Ectodermal cell (in vitro differentiated cells): ENCODE results near the gene PAOX.
"Not testable (repeated sequence)": the region's sequence is repeated elsewhere in the genome, so short reads cannot be mapped to it uniquely, and the experiment has no call there.

ENCODE experiments used
- H3K27ac ChIP-seq: 2 replicates; pipeline ENCODE4 v1.7.0; 2013; ENCODE audit warnings: mild to moderate bottlenecking, low read depth, low read length; ENCODE audit not compliant: insufficient read depth, poor library complexity, severe bottlenecking
- H3K27me3 ChIP-seq: 2 replicates; pipeline ENCODE4 v1.7.0; 2013; ENCODE audit warnings: mild to moderate bottlenecking, low read length; ENCODE audit not compliant: insufficient read depth, control insufficient read depth, poor library complexity, severe bottlenecking
- H3K36me3 ChIP-seq: one replicate; pipeline ENCODE4 v1.7.0; 2013; ENCODE audit warnings: low read length; ENCODE audit not compliant: control insufficient read depth, insufficient read depth
- H3K4me1 ChIP-seq: one replicate; pipeline ENCODE4 v1.7.0; 2013; ENCODE audit warnings: low read length; ENCODE audit not compliant: control insufficient read depth, insufficient read depth
- H3K4me3 ChIP-seq: 2 replicates; pipeline ENCODE4 v1.7.0; 2013; ENCODE audit warnings: low read depth, low read length, control low read depth; ENCODE audit not compliant: insufficient read depth
- H3K9me3 ChIP-seq: 2 replicates; pipeline ENCODE4 v1.7.0; 2013; ENCODE audit warnings: mild to moderate bottlenecking, low read length, moderate library complexity; ENCODE audit not compliant: control insufficient read depth
- WGBS, 2 experiments: methylation state at CpG; one replicate each; pipeline ENCODE4 v1.1.7; 2013; ENCODE audit warnings: missing lambda C conversion rate in 2 of 2; 5-methylcytosine and 5-hydroxymethylcytosine counted together

PAOX gene

GRCh38 chr10:133421336-133422222 is 42.5 kb downstream of the PAOX start:
- Histone ChIP-seq H3K4me3 (no peak overlapping the region), H3K9me3 (no peaks in the 10 kb centered on the region)
- WGBS, 2 experiments: 86 to 91% methylated on average over 16 to 17 of the region's 17 CpGs

GRCh38 chr10:133422223-133422806 is 43.3 kb downstream of the PAOX start:
- Histone ChIP-seq H3K4me1 (no peaks in the 10 kb centered on the region), H3K36me3 (peaks cover 7% of the 10 kb centered on the region), H3K27me3 (peaks cover 21% of the 10 kb centered on the region), H3K4me3 (no peak overlapping the region), H3K9me3 (no peaks in the 10 kb centered on the region), H3K27ac (no peak overlapping the region)
- 85% methylated on average over 16 of the region's 16 CpGs for WGBS, 2 experiments

More at GRCh38 chr10:133421336-133422222, 42.5 kb downstream of the PAOX start:
- peaks cover 7% of the 10 kb centered on the region for H3K36me3 ChIP-seq
- no peak overlapping the region for H3K27ac ChIP-seq
- no peaks in the 10 kb centered on the region for H3K4me1 ChIP-seq
- H3K27me3 ChIP-seq: peaks cover 21% of the 10 kb centered on the region

- H3K36me3 ChIP-seq: peaks cover 6% of the 10 kb centered on the region
- peaks cover 21% of the 10 kb centered on the region for H3K27me3 ChIP-seq
- 26 to 27% methylated on average over 88 of the region's 88 CpGs for WGBS, 2 experiments
- no peaks in the 10 kb centered on the region for H3K4me1 ChIP-seq
- no peaks in the 10 kb centered on the region for H3K9me3 ChIP-seq
- H3K27ac ChIP-seq: no peak overlapping the region
- H3K4me3 ChIP-seq: peak overlapping the region; percentile 10
These were observed 44.0 kb downstream of the PAOX start for GRCh38 chr10:133422807-133423771.

DNA sequence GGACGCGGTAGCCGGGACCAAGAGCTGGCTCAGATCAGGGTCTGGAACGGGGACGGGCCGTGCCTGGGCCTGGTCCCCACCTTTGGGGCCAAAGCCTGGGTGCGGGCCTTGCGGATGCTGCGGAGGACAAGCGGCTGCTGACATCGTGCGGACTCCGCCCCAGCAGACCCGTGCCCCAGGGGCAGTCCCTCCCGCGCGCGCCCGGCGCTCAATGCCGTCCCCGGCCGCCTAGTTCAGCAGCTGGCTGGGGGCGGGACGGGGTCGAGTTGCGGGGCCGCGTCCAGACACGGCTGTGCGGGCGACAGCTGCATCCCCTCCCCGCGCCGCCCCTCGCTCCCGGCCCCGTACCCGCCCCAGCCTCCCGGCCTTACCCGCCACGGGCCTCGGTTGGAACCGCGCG is 45.0 kb downstream of the PAOX start:
- 0 to 5% methylated on average over 2 to 12 of the region's 46 CpGs for WGBS, 2 experiments

DNA sequence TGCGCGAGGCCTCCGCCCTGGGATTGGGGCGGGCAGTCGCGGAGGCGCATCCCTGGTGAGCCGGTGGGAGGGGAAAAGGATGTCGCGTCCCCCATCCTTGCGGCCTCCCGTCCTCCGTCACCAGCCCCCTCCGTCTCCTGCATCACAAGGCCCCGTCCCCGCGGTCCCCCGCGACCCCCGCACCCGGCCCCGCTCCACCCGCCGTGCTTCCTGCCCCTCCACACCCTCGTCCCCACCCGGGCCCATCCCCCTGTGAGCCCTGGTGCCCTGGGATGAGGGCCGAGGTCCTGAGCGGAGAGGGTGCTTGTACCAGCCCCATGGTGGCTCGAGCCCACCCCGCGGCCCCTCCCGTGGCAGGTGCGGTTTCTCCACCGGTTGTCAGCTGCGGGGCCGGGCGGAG is 45.5 kb downstream of the PAOX start, which contains the start of gene SPRN:
Gene SPRN, minus strand, starts transcription at position 25 of the 400 bp plus-strand sequence. CDS start 944 bp downstream, outside the sequence.
- WGBS, 2 experiments: 53 to 65% methylated on average over 9 to 13 of the region's 37 CpGs
- Histone ChIP-seq H3K4me3 (peak within 1 kb of the TSS; percentile 10), H3K27me3 (peaks cover 21% of the 10 kb centered on the region)
- not testable (repeated sequence) for H3K9me3 ChIP-seq, H3K36me3 ChIP-seq, H3K27ac ChIP-seq, H3K4me1 ChIP-seq

More for the DNA sequence above, 45.0 kb downstream of the PAOX start:
- H3K4me1 ChIP-seq, H3K9me3 ChIP-seq, H3K27ac ChIP-seq, H3K4me3 ChIP-seq, H3K36me3 ChIP-seq: not testable (repeated sequence)
- H3K27me3 ChIP-seq: peaks cover 21% of the 10 kb centered on the region

- not testable (repeated sequence) for H3K36me3 ChIP-seq, H3K4me3 ChIP-seq, H3K27ac ChIP-seq, H3K4me1 ChIP-seq, H3K27me3 ChIP-seq, H3K9me3 ChIP-seq
- 88 to 92% methylated on average over 3 of the region's 4 CpGs for WGBS, 2 experiments
These were observed 50.5 kb downstream of the PAOX start for GRCh38 chr10:133429571-133429970.

DNA sequence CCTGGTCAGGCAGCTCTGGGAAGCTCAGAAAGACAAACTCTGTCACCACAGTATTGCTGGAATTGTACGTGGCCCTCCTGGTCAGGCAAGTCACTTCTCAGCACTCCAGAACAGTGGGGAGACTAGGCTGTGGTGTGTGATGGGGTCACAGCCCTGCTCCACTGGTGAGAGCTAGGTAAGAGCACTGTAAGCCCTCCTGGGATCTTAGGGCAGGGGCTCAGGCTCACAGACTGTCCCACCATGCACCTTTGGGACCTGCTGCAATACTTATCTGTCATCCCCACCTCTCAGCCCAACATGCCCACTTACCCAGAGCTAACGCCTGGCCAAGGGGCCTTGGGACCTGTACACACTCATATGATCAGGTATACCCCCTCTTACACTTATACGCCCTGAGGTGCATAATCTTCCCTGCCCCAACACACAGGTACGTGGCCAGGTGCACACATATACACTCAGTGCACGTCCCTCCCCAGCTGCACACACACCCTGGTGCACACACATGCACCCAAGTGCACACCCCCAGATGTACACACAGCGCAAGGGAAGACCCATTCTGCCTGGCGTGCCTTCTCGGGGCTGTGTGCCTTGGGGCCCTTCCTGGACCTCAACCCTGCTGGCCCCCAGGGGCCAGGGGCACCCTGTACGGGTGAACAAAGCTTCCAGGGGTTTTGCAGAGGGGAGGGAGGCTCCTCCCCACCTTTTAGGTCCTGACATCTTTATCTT is 53.0 kb downstream of the PAOX start:
- 61 to 85% methylated on average over 2 to 4 of the region's 9 CpGs for WGBS, 2 experiments
- H3K36me3 ChIP-seq, H3K27ac ChIP-seq, H3K4me1 ChIP-seq, H3K9me3 ChIP-seq, H3K4me3 ChIP-seq, H3K27me3 ChIP-seq: not testable (repeated sequence)

DNA sequence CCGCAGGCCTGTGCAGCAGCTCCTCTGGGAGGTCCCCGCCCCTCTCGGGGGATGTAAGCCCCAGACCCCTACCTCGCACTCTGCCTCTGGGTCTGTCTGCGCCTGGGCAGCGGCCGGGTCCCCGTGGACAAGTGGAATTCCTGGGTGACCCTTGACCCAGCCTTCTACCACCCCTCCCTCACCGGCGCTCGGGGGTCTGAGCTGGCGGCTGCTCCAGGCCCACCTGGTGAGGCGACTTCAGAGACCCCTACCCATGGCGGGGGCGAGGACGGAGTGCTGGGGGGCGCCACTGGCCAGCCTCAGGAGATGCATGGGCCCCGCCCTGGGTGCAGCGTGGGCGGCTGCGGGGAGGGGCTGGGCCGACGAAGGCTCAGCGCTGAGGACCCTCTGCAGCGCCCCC is 53.7 kb downstream of the PAOX start:
- H3K4me1 ChIP-seq, H3K36me3 ChIP-seq, H3K4me3 ChIP-seq, H3K9me3 ChIP-seq, H3K27me3 ChIP-seq, H3K27ac ChIP-seq: not testable (repeated sequence)
- WGBS, 2 experiments: 88 to 100% methylated on average over 4 to 6 of the region's 25 CpGs

DNA sequence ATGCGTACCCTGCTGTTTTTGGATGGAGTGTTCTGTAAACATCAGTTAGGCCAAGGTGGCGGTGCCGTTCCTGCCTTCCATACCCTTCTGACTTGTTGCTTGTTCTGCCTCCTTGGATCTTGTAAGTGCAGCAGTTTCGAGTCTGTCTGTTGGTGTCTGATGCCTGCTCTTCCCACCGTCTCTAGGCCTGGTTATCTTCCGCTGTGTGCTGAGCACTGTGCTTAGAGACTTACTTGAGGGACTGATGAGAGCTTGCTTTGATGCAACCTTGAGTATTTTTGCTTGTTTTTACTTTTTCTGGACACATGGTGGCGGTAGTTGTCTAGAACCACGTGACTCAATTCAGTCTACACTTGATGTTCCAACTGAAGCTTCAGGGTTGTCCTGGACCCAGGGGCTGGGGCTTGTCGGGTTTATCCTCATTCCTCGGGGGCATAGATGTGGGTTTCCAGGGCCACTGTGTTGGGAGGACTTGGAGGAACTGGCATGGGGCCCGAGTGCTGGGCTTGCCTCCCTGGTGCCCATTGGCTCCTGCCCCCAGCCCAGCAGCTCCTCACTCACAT is 59.7 kb downstream of the PAOX start:
- 71 to 78% methylated on average over 11 of the region's 11 CpGs for WGBS, 2 experiments
- peaks cover 3% of the 10 kb centered on the region for H3K9me3 ChIP-seq
- H3K27ac ChIP-seq: no peak overlapping the region
- H3K4me1 ChIP-seq: no peaks in the 10 kb centered on the region
- H3K4me3 ChIP-seq: no peak overlapping the region
- no peaks in the 10 kb centered on the region for H3K36me3 ChIP-seq
- H3K27me3 ChIP-seq: no peaks in the 10 kb centered on the region
